B cell (primary cell): ENCODE data around the gene FZR1. TPM values are rescaled to one million over a fixed set of nuclear protein-coding genes. Genes with fewer than 3 reads are reported as not detected.

Source experiments
- ATAC-seq: fragments of 200-7000 bp; cut with Tn5 transposase; one replicate; pipeline ENCODE4 v1.10.0; 2021; ENCODE audit warnings: low read depth, mild to moderate bottlenecking, moderate number of reproducible peaks, moderate library complexity
- CTCF ChIA-PET: fragments of 350-600 bp; sonication (Branson Sonifier 250); formaldehyde crosslinking; loops from one replicate; lab custom pipeline; 2021; ENCODE audit warnings: antibody characterized with exemption, inconsistent platforms; lab: Charles Lee
- POLR2A ChIA-PET: fragments of 350-600 bp; sonication (Branson Sonifier 250); formaldehyde crosslinking; loops from one replicate; lab custom pipeline; 2021; ENCODE audit warnings: antibody characterized with exemption; lab: Charles Lee
- DNase-seq: peaks from one replicate; pipeline ENCODE4 v3.0.0; 2013
- H2AFZ ChIP-seq: 2 replicates; pipeline ENCODE4 v1.6.1; 2012; ENCODE audit warnings: mild to moderate bottlenecking, low read depth, low read length; ENCODE audit not compliant: insufficient read depth, poor library complexity, severe bottlenecking
- H3K27ac ChIP-seq, 2 donors: 1 replicate in 1 of 2; 2 replicates in 1 of 2; pipeline ENCODE4 v1.5.1; 2012 to 2013; ENCODE audit warnings: low read length in 2 of 2, mild to moderate bottlenecking in 2 of 2, moderate library complexity in 1 of 2
- H3K27me3 ChIP-seq, 4 experiments: fragments of 200-600 bp in 1 of 4; sonication (generic) in 1 of 4; replicated peaks in 1 of 4; 1 replicate in 2 of 4; 2 replicates in 2 of 4; pipeline versions ENCODE4 v1.6.1 to v1.7.0; 2013 to 2016; ENCODE audit warnings: low read length in 3 of 4, mild to moderate bottlenecking in 2 of 4, mixed read lengths in 1 of 4, moderate library complexity in 1 of 4; ENCODE audit not compliant: insufficient read depth in 4 of 4, control insufficient read depth in 3 of 4; ENCODE audit errors: control extremely low read depth in 1 of 4
- H3K36me3 ChIP-seq, 2 experiments: replicated peaks in 1 of 2; 1 replicate in 1 of 2; 2 replicates in 1 of 2; pipeline versions ENCODE4 v1.6.1 to v1.7.1; 2013; ENCODE audit warnings: low read length in 1 of 2; ENCODE audit not compliant: insufficient read depth in 2 of 2, control insufficient read depth in 1 of 2; ENCODE audit errors: control extremely low read depth in 1 of 2, extremely low read depth in 1 of 2
- H3K4me1 ChIP-seq, 2 donors: fragments of 200-600 bp in 1 of 2; sonication (generic) in 1 of 2; 1 replicate in 1 of 2; 2 replicates in 1 of 2; pipeline versions ENCODE4 v1.5.1 to v1.6.1; 2013 to 2017; ENCODE audit warnings: low read length in 2 of 2; ENCODE audit not compliant: control insufficient read depth in 2 of 2, insufficient read depth in 2 of 2
- H3K4me2 ChIP-seq: replicated peaks from 2 replicates; pipeline ENCODE3; 2012; ENCODE audit warnings: mild to moderate bottlenecking, low read depth, low read length; ENCODE audit not compliant: poor library complexity, severe bottlenecking
- H3K4me3 ChIP-seq, 5 experiments: fragments of 200-600 bp in 1 of 5; sonication (generic) in 1 of 5; 1 replicate in 3 of 5; 2 replicates in 2 of 5; pipeline versions ENCODE4 v1.5.1 to v1.7.0; 2011 to 2016; ENCODE audit warnings: low read length in 4 of 5, mild to moderate bottlenecking in 4 of 5, low read depth in 2 of 5, control low read depth in 1 of 5, moderate library complexity in 1 of 5; ENCODE audit not compliant: insufficient read depth in 1 of 5; ENCODE audit errors: control extremely low read depth in 1 of 5, extremely low read depth in 1 of 5
- H3K79me2 ChIP-seq: fragments of 200-600 bp; sonication (generic); one replicate; pipeline ENCODE4 v1.6.0; 2016; ENCODE audit warnings: low read length; ENCODE audit not compliant: control insufficient read depth, insufficient read depth
- H3K9ac ChIP-seq: fragments of 200-600 bp; sonication (generic); 2 replicates; pipeline ENCODE4 v1.6.1; 2017; ENCODE audit warnings: mild to moderate bottlenecking, low read length, moderate library complexity
- H3K9me3 ChIP-seq, 3 donors: one replicate each; pipeline versions ENCODE4 v1.6.1 to v1.7.1; 2013; ENCODE audit warnings: low read length in 2 of 3; ENCODE audit not compliant: control insufficient read depth in 2 of 3, insufficient read depth in 1 of 3; ENCODE audit errors: control extremely low read depth in 1 of 3
- H4K20me1 ChIP-seq: 2 replicates; pipeline ENCODE4 v1.6.0; 2012; ENCODE audit warnings: mild to moderate bottlenecking, low read length; ENCODE audit not compliant: insufficient read depth, control insufficient read depth, poor library complexity, severe bottlenecking
- H3K27ac Mint-ChIP-seq: one replicate; pipeline ENCODE4 v1.8.0; 2021; ENCODE audit warnings: mixed read lengths
- H3K27me3 Mint-ChIP-seq: one replicate; pipeline ENCODE4 v1.8.0; 2021; ENCODE audit warnings: mixed read lengths
- H3K4me1 Mint-ChIP-seq: one replicate; pipeline ENCODE4 v1.8.0; 2021; ENCODE audit warnings: mixed read lengths
- H3K4me3 Mint-ChIP-seq: one replicate; pipeline ENCODE4 v1.8.0; 2021; ENCODE audit warnings: mixed read lengths
- H3K9me3 Mint-ChIP-seq: one replicate; pipeline ENCODE4 v1.8.0; 2022; ENCODE audit warnings: mixed read lengths; ENCODE audit not compliant: insufficient read depth
- CTCF ChIP-seq: fragments of 200-600 bp; IDR thresholded peaks from one replicate; pipeline ENCODE4 v1.8.0; 2022; ENCODE audit warnings: antibody characterized with exemption, mild to moderate bottlenecking
- EZH2 ChIP-seq: IDR thresholded peaks from 2 replicates; pipeline ENCODE4 v1.6.1; 2012; ENCODE audit warnings: borderline replicate concordance, low read depth, mild to moderate bottlenecking, moderate library complexity, low read length; ENCODE audit not compliant: insufficient read depth, poor library complexity, severe bottlenecking
- WGBS: methylation state at CpG from one replicate; pipeline ENCODE4 v1.1.5; 2013; ENCODE audit warnings: missing lambda C conversion rate; ENCODE audit not compliant: insufficient coverage; 5-methylcytosine and 5-hydroxymethylcytosine counted together
- intact Hi-C: fragments of 100-400 bp; cut with micrococcal nuclease; formaldehyde crosslinking; loops from one replicate; pipeline ENCODE4 v1.10.0; 2022
- polyA plus RNA-seq: library from polyadenylated mRNA; depleted of rRNA; stranded (reverse); fragments of >200 nt; gene quantifications from 2 replicates; pipeline ENCODE4 v1.2.3, GENCODE V29; 2012
- total RNA-seq, 2 donors: library from RNA; stranded (reverse); fragments of 120-200 nt in 1 of 2; gene quantifications; 1 replicate in 1 of 2; 2 replicates in 1 of 2; pipeline versions ENCODE4 v1.2.3 to v1.2.4, GENCODE V29; 2013 to 2022

Gene FZR1
- total and polyA plus RNA-seq, 2 donors (not counting 1 experiment from before 2014, with no cell fraction given): 83.5 to 96.1 TPM

DNA sequence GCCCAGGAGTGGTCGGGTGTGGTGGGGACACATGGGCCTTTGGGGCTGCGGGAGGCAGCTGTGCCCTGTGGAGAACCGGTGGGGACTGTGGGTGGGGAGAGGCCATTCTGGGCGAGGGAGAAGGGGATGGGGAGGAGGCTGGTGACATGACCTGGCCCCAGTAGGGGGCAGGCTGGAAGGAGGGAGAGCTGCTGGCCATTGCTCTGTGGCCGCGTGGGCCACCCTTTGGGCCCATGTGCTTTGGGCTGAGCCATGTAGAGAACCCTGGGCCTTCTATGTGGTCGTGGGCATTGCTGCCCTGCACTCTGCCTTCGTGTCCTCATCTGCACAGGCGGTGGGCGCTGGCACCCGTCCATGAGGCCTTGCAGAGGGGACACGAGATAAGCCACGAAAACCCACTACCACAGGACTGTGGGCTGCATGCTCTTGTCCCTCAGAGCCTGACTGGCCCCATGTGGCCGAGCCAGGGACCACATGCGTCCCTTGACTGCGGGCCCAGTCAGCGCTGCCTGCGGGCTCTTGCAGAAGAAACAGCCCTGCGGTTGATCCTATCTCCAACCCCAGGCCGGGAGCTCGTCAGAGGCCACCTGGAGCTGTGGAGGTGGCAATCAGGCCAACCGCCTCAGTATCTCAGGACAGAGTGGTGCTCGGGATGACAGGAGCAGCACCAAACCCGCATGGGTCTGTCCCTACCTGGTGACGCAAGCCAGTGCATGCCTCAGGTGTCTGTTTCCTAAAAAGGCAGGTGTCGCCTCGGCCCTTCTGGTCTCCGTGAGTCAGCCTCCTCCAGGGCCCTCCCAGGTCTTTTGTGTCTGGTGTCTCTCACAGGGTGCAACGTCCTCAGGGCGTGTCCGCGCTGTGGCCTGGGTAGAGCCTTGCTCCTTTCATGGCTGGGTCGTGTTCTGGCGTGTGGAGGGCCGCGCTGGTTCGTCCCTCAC is 14.3 kb downstream of the FZR1 start:
- Mint-ChIP-seq H3K9me3 (no peaks in the 10 kb centered on the region), H3K4me3 (no peak overlapping the region), H3K4me1 (peaks cover 33% of the 10 kb centered on the region), H3K27me3 (no peaks in the 10 kb centered on the region), H3K27ac (no peak overlapping the region)
- WGBS: 96% methylated on average over 37 of the region's 37 CpGs
- no peak overlapping the region for H3K4me2 ChIP-seq
- H3K36me3 ChIP-seq: peaks cover 0 to 50% of the 10 kb centered on the region in 2 experiments
- H4K20me1 ChIP-seq: peaks cover 94% of the 10 kb centered on the region
- no peak for TF ChIP-seq EZH2
- no peak for TF ChIP-seq CTCF
- no peak overlapping the region for H3K9ac ChIP-seq
- CTCF ChIA-PET: interaction anchor here (1.3 kb wide), 1 partner anchor 37 kb away, joined by 3 read pairs; the partner anchor contains the start of gene SMIM44
- H3K4me3 ChIP-seq: no peak overlapping the region
- H3K4me1 ChIP-seq: peaks cover 10 to 31% of the 10 kb centered on the region in 2 donors
- ATAC-seq (no peak), DNase-seq (no peak)
- intact Hi-C loops: no loop called here
- no peaks in the 10 kb centered on the region for H3K27me3 ChIP-seq
- H3K27ac ChIP-seq: no peak overlapping the region
- H3K9me3 ChIP-seq: peaks cover 0 to 5% (median 0%) of the 10 kb centered on the region in 3 donors
- H3K79me2 ChIP-seq: peaks cover 95% of the 10 kb centered on the region
- H2AFZ ChIP-seq: no peak overlapping the region
- POLR2A ChIA-PET: no interaction called here

GRCh38 chr19:3521104-3521445 is 15.0 kb downstream of the FZR1 start:
- no peak overlapping the region for H3K4me3 ChIP-seq
- TF ChIP-seq CTCF (no peak), EZH2 (no peak)
- H3K9me3 Mint-ChIP-seq: no peaks in the 10 kb centered on the region
- peaks cover 29% of the 10 kb centered on the region for H3K4me1 Mint-ChIP-seq
- no peak overlapping the region for H3K9ac ChIP-seq
- peaks cover 8 to 27% of the 10 kb centered on the region in 2 donors for H3K4me1 ChIP-seq
- peaks cover 94% of the 10 kb centered on the region for H4K20me1 ChIP-seq
- H3K27ac Mint-ChIP-seq: no peak overlapping the region
- H3K4me2 ChIP-seq: no peak overlapping the region
- peaks cover 0 to 5% (median 0%) of the 10 kb centered on the region in 3 donors for H3K9me3 ChIP-seq
- H3K36me3 ChIP-seq: peaks cover 0 to 52% of the 10 kb centered on the region in 2 experiments
- peaks cover 89% of the 10 kb centered on the region for H3K79me2 ChIP-seq
- no peak for ATAC-seq
- DNase-seq: no peak
- H2AFZ ChIP-seq: no peak overlapping the region
- POLR2A ChIA-PET: no interaction called here
- CTCF ChIA-PET: no interaction called here
- H3K27me3 Mint-ChIP-seq: no peaks in the 10 kb centered on the region
- no peak overlapping the region for H3K27ac ChIP-seq
- WGBS: 85% methylated on average over 5 of the region's 7 CpGs
- H3K27me3 ChIP-seq: no peaks in the 10 kb centered on the region
- intact Hi-C loops: no loop called here
- H3K4me3 Mint-ChIP-seq: no peak overlapping the region
